Measurements from ENCODE around the gene ATP5ME. TPM values are rescaled to one million over a fixed set of nuclear protein-coding genes. Genes with fewer than 3 reads are reported as not detected.
"Not testable (repeated sequence)": the region's sequence is repeated elsewhere in the genome, so short reads cannot be mapped to it uniquely, and the experiment has no call there.

Gene ATP5ME
- total and polyA plus RNA-seq, 11 donors = 210 to 2,413 (median 800) TPM

DNA sequence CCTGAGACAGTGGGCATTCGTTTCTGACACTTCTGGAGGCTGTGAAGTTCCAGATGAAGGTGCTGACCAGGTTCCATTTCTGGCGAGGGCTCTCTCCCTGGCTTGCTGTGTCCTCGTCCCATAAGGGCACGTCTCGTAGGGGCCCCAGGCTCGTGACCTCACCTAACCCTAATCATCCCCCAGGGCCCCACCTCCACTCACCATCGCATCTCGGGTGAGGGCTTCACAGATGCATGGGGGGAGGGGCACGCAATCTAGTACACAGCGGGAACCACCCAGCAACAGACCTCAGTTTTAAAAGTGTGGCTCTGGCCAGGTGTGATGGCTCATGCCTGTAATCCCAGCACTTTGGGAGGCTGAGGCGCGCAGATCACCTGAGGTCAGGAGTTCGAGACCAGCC is 26.6 kb downstream of the ATP5ME start:
- DNase-seq (peak in 3 of 5 donors; percentile 10 to 44 (median 13)), ATAC-seq (no peak)
- TF ChIP-seq, protein P1, sequence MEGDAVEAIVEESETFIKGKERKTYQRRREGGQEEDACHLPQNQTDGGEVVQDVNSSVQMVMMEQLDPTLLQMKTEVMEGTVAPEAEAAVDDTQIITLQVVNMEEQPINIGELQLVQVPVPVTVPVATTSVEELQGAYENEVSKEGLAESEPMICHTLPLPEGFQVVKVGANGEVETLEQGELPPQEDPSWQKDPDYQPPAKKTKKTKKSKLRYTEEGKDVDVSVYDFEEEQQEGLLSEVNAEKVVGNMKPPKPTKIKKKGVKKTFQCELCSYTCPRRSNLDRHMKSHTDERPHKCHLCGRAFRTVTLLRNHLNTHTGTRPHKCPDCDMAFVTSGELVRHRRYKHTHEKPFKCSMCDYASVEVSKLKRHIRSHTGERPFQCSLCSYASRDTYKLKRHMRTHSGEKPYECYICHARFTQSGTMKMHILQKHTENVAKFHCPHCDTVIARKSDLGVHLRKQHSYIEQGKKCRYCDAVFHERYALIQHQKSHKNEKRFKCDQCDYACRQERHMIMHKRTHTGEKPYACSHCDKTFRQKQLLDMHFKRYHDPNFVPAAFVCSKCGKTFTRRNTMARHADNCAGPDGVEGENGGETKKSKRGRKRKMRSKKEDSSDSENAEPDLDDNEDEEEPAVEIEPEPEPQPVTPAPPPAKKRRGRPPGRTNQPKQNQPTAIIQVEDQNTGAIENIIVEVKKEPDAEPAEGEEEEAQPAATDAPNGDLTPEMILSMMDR (IDR thresholded peaks at IDR 0.05) = no peak
- TF ChIP-seq POLR2A (IDR thresholded peaks at IDR 0.05) = no peak
- H3K27ac ChIP-seq = no peak overlapping the region
- 61 to 66% (median 64%) methylated on average over 13 of the region's 13 CpGs for WGBS, 4 donors
- H3K4me3 ChIP-seq = no peak overlapping the region
- peaks cover 13 to 48% (median 16%) of the 10 kb centered on the region in 9 donors for H3K27me3 ChIP-seq
- H3K9me3 ChIP-seq = peaks cover 0 to 7% (median 0%) of the 10 kb centered on the region in 12 donors
- H3K4me1 ChIP-seq = peaks cover 0 to 12% (median 0%) of the 10 kb centered on the region in 12 donors
- H3K36me3 ChIP-seq = no peaks in the 10 kb centered on the region
- intact Hi-C loops (cut with DNase I) = no loop called here

DNA sequence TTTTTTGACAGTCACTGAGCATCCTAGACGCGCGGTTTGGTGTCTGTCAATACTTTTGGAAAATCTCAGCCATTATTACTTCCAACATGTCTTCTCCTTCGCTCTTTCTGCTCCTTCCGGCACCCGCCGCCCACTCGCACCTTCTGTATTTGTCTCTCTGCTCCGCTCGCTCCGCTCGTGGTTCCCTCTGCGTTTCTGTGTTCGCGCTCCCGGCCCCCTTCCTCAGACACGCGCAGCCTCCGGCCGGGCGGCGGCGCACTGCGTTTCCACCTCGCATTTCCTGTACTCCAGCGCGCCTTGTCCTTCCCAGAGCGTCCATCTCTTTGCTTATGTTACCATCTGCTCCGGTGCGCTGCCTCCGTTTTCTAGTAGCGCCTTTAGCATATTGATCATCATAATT is 27.6 kb downstream of the ATP5ME start:
- peak in 1 of 5 donors; percentile 27 for DNase-seq
- 52 to 83% (median 67%) methylated on average over 32 of the region's 32 CpGs for WGBS, 4 donors

DNA sequence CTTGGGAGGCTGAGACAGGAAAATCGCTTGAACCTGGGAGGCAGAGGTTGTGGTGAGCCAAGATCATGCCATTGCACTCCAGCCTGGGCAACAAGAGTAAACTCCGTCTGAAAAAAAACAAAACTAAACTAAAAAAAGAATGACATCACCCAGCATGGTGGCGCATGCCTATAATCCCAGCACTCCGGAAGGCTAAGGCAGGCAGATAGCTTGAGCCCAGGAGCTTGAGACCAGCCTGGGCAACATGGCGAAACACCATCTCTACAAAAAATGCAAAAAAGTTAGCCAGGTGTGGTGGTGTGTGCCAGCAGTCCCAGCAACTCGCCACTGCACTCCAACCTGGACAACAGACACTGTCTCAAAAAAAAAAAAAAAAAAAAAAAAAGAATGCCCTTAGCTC is 31.7 kb downstream of the ATP5ME start:
- intact Hi-C loops (cut with DNase I); H3K27ac ChIP-seq; H3K36me3 ChIP-seq; H3K4me3 ChIP-seq; ATAC-seq; DNase-seq; H3K4me1 ChIP-seq: not testable (repeated sequence)
- Histone ChIP-seq H3K27me3 (peaks cover 0 to 30% (median under 1%) of the 10 kb centered on the region in 9 donors), H3K9me3 (peaks cover 0 to 17% (median 0%) of the 10 kb centered on the region in 12 donors)
- 81 to 87% (median 83%) methylated on average over 6 of the region's 6 CpGs for WGBS, 4 donors

More for the DNA sequence above, 27.6 kb downstream of the ATP5ME start:
- peaks cover 0 to 15% (median 0%) of the 10 kb centered on the region in 12 donors for H3K9me3 ChIP-seq
- TF ChIP-seq, protein P1 (IDR thresholded peaks at IDR 0.05) = no peak
- TF ChIP-seq POLR2A (IDR thresholded peaks at IDR 0.05) = no peak
- ATAC-seq = no peak
- intact Hi-C loops (cut with DNase I) = no loop called here
- no peak overlapping the region for H3K27ac ChIP-seq
- no peaks in the 10 kb centered on the region for H3K36me3 ChIP-seq
- H3K27me3 ChIP-seq = peaks cover 13 to 50% (median 16%) of the 10 kb centered on the region in 9 donors
- H3K4me3 ChIP-seq = peak overlapping the region in 1 of 12 donors; percentile 12
- H3K4me1 ChIP-seq = peaks cover 0 to 11% (median 0%) of the 10 kb centered on the region in 12 donors

DNA sequence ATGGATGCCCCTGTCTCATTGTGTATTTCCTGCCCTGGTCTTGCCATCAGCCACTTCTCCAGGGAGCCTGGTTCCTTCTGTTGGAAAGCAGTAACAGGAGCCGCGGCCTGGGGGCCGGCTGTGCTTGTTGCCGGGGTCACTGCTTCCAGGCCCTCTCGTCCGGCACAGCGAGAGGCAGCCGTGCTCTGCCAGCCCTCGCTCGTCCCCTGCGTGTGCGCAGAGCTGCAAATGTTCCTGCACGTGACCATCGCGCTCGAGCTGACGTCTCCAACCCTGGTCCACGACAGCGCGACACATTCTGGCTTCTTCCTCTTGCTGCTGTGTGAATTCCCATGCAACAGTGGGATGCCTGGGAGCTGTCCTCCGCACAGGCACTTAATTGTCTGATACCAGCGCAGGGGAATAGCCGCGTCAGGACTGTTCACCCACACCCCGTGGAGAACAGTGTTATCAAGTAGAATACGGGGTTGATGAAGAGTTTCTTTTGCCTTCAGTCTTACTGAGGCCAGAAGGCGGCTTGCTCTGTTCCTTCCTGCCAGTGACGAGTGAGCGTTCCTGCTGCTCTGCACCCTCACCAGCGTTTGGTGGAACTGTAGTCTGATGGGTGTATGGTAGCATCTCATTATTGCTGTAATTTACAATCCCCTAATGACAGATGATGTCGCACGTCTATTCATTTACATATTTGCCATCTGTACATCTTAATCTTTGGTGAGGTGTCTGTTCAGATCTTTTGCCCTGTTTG is 36.4 kb downstream of the ATP5ME start:
- 65 to 74% (median 68%) methylated on average over 32 of the region's 32 CpGs for WGBS, 4 donors

More for the DNA sequence above, 36.4 kb downstream of the ATP5ME start:
- intact Hi-C loops (cut with DNase I) = no loop called here
- peaks cover 0 to 10% (median 0%) of the 10 kb centered on the region in 12 donors for H3K9me3 ChIP-seq
- DNase-seq = peak in 2 of 5 donors; percentile 11 to 38
- TF ChIP-seq POLR2A (IDR thresholded peaks at IDR 0.05) = no peak
- TF ChIP-seq, protein P1 (IDR thresholded peaks at IDR 0.05) = no peak
- no peak overlapping the region for H3K4me3 ChIP-seq
- no peak for ATAC-seq
- H3K36me3 ChIP-seq = no peaks in the 10 kb centered on the region
- H3K27ac ChIP-seq = no peak overlapping the region
- no peaks in the 10 kb centered on the region for H3K4me1 ChIP-seq
- H3K27me3 ChIP-seq = peaks cover 0 to 38% (median 0%) of the 10 kb centered on the region in 9 donors

Data from heart left ventricle (tissue), 16 donors.